ENCODE data around the gene WDTC1.

The WDTC1 gene

DNA sequence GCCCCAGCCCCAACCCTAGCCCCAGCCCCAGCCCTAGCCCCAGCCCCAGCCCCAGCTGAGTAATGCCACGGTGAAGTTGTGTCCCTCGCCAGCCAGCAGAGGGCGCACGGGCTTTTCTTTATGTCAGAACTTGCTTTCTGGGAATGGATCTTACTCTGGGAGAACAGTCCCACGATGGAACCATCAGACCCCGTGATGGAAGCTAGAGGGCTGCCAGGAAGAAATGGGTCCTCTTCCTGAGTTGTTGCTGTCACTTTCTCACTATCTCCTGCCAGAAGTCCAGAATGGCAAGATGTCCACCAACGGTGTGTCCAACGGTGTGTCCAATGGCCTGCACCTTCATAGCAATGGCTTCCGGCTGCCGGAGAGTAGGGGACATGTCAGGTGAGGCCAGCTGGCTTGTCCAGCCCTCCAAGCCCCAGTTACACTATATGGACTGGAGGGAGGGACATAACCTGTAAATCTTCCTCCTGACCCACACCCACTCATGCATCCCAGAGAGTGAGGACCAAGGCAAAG, 62.4 kb downstream of the WDTC1 start:
- no peak for TF ChIP-seq GATA3 (IDR thresholded peaks at IDR 0.05; ENCODE audit: low read depth, low read length)
- no peak for TF ChIP-seq GATA2 (IDR thresholded peaks at IDR 0.05; ENCODE audit: low read depth, low read length)

DNA sequence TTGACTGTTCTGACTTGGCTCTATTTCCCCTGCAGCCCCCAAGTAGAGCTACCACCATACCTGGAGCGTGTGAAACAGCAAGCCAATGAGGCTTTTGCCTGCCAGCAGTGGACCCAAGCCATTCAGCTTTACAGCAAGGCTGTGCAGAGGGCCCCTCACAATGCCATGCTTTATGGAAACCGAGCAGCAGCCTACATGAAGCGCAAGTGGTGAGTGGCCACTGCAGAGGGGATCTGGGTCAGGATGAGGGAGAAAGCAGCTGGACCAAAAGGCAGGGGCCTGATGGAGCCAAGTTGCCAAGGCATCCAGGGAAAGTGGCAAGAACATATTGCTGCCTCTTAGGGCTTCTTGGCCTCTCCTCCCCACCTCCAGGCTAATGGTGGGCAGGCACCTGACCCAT, 63.5 kb downstream of the WDTC1 start:
- TF ChIP-seq GATA3 (IDR thresholded peaks at IDR 0.05; ENCODE audit: low read depth, low read length) (no peak), GATA2 (IDR thresholded peaks at IDR 0.05; ENCODE audit: low read depth, low read length) (no peak)

DNA sequence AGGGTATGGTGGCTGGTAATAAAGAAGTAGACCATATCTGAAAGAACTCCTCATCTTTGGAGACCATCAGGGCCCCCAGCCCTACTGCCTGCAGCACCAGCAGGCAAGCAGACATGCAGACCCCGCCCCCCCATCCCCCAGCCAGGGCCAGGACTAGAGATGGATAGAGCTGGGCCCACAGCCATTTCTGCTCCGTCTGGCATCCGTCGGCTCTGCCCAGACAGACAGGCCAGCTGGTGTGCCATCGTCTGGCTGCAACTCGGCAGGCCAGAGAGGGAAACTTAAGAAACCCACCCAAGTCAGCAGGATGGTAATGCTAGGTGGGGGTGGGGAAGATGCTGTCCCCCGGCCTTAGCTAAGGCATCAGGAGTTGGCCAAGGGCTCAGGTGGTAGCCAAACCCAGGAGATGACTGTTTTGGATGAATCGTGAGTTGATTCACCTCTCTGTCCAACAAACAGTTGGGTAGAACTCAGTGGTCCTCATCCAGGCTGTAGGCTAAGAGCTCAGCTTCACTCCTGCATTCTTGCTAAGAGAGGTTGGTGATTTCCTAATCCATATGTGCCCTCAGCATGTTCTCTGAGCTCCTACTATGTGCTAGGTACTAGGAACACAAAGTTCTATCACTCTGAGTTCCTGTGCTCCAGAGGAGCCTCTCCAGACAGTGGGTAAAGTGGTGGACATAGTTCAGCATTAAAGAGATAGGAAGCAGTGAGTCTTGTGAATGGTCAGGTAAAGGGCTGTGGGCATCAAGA, 64.4 kb downstream of the WDTC1 start:
- TF ChIP-seq GATA3 (IDR thresholded peaks at IDR 0.05; ENCODE audit: low read depth, low read length), result no peak
- no peak for TF ChIP-seq GATA2 (IDR thresholded peaks at IDR 0.05; ENCODE audit: low read depth, low read length)

- no peak for TF ChIP-seq GATA2 (IDR thresholded peaks at IDR 0.05; ENCODE audit: low read depth, low read length)
- no peak for TF ChIP-seq GATA3 (IDR thresholded peaks at IDR 0.05; ENCODE audit: low read depth, low read length)
Measured at GRCh38 chr1:27299385-27300271, 65.2 kb downstream of the WDTC1 start.

- TF ChIP-seq GATA3 (IDR thresholded peaks at IDR 0.05; ENCODE audit: low read depth, low read length), result no peak
- TF ChIP-seq GATA2 (IDR thresholded peaks at IDR 0.05; ENCODE audit: low read depth, low read length), result no peak
Measured at GRCh38 chr1:27300341-27301051, 66.1 kb downstream of the WDTC1 start.

- TF ChIP-seq GATA2 (IDR thresholded peaks at IDR 0.05; ENCODE audit: low read depth, low read length) (no peak), GATA3 (IDR thresholded peaks at IDR 0.05; ENCODE audit: low read depth, low read length) (no peak)
Measured at GRCh38 chr1:27301052-27301422, 66.6 kb downstream of the WDTC1 start.

DNA sequence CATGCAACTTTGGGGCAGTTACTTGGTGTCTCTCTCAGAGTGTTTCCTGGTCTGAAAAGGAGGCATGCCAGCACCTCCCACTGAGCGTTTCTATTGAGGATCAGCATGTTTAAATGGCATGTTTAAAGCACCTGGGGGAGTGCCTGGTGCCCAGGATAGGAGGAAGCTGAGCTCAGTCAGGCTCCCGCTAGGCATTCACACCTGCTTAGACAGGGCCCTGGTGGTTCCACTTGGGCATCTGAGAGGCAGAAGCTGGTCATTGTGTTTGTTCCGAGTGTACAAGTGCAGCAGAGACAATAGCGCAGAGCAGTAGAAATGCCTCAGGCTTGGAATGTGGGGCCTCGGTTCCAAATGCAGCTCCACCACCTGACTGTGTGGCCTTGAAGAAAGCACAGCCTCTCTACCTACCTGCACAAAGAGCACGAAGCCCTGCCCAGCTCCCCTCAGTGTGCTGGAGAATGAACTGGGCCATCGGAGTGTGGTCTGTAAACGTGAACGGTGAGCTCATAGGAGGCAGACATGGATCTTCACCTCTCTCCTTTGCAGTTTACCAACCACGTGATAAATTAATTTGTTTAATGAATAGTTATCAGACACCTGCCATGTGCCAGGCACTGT, 67.3 kb downstream of the WDTC1 start:
- TF ChIP-seq GATA2 (IDR thresholded peaks at IDR 0.05; ENCODE audit: low read depth, low read length) (no peak), GATA3 (IDR thresholded peaks at IDR 0.05; ENCODE audit: low read depth, low read length) (no peak)

GRCh38 chr1:27302612-27303011, 68.2 kb downstream of the WDTC1 start:
- TF ChIP-seq GATA3 (IDR thresholded peaks at IDR 0.05; ENCODE audit: low read depth, low read length) (no peak), GATA2 (IDR thresholded peaks at IDR 0.05; ENCODE audit: low read depth, low read length) (no peak)

DNA sequence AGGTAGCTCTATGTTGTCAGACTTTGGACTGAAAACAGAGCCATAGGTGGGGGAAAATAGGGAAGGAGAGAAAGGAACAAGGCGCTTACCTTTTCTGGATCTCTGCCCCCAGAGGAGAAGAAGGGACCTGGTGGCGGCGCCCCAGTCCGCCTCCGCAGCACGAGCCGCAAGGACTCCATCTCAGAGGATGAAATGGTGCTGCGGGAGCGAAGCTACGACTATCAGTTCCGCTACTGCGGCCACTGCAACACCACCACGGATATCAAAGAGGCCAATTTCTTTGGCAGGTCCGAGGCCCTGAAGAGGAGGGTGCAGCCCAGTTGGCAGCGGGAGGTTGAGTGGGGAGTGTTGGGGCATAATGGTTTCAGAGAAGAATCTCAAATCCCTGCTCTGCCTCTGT, 69.1 kb downstream of the WDTC1 start:
- no peak for TF ChIP-seq GATA3 (IDR thresholded peaks at IDR 0.05; ENCODE audit: low read depth, low read length)
- no peak for TF ChIP-seq GATA2 (IDR thresholded peaks at IDR 0.05; ENCODE audit: low read depth, low read length)

DNA sequence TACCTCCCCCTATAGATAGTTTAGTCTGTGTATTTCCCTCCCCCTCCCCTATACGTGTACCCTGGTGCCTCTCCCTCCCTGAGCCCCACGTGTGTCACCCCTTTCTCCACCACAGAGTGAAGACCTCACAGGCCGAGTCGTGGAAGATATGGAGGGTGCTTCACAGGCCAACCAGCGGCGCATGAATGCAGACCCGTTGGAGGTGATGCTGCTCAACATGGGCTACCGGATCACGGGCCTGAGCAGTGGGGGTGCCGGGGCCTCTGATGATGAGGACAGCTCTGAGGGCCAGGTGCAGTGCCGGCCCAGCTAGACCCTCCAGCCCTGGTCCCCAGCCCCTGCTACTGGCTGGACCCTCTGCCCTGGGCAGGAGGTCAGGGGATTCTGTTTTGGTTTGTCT, 71.6 kb downstream of the WDTC1 start:
- TF ChIP-seq GATA3 (IDR thresholded peaks at IDR 0.05; ENCODE audit: low read depth, low read length) (no peak), GATA2 (IDR thresholded peaks at IDR 0.05; ENCODE audit: low read depth, low read length) (no peak)

- no peak for TF ChIP-seq GATA2 (IDR thresholded peaks at IDR 0.05; ENCODE audit: low read depth, low read length)
- no peak for TF ChIP-seq GATA3 (IDR thresholded peaks at IDR 0.05; ENCODE audit: low read depth, low read length)
Measured at GRCh38 chr1:27306892-27307761, 72.7 kb downstream of the WDTC1 start.

DNA sequence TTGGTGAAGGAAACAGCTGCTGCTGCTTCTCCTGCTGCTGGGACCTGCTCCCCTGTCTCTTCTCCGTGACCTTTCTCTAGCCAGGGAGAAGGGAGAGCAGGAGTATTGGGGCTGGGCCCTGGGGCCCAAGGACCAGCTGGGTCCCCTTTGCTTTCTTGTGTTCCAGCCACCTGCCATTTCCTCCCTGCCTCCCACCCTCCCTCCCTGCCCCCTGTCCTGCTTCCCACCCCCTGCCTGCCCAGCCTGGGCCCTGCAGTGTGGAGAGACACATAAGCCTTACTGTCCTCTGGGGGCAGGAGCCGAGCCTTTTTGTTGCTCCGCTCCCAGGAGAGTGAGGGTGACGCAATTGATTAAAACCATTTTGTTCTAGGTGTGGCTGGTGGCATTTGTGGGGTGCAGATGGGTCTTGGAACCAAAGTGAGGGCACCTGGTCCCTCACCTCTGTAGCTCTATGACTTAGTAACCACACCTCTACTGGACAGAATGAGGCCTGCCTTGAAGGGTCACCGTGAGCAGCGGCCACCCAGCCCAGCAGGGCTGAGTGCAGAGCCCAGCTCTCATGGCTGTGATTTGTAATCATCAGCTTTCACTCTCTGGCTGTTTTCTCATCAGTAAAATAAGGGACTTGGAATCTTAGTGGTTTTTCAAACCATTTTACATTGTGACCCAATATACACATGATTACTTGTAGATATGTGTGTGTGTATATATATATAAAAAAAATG, 73.6 kb downstream of the WDTC1 start:
- TF ChIP-seq GATA3 (IDR thresholded peaks at IDR 0.05; ENCODE audit: low read depth, low read length), result no peak
- TF ChIP-seq GATA2 (IDR thresholded peaks at IDR 0.05; ENCODE audit: low read depth, low read length), result no peak
